Fibroblast of lung (primary cell): Measurements from ENCODE around the gene SLC25A25. TPM values are rescaled to one million over a fixed set of nuclear protein-coding genes. Genes with fewer than 3 reads are reported as not detected.
"Not testable (repeated sequence)": the region's sequence is repeated elsewhere in the genome, so short reads cannot be mapped to it uniquely, and the experiment has no call there.

Experiments used
- DNase-seq, 2 donors: peaks; one replicate each; pipeline versions ENCODE4 v3.0.0 to v3.0.0-alpha.2; 2010; ENCODE audit warnings: low read depth in 2 of 2
- H2AFZ ChIP-seq: 2 replicates; pipeline ENCODE4 v1.5.1; 2012; ENCODE audit warnings: low read length, control low read depth, inconsistent platforms
- H3K27ac ChIP-seq: 2 replicates; pipeline ENCODE4 v1.5.1; 2011; ENCODE audit warnings: low read length, control low read depth; ENCODE audit not compliant: insufficient read depth
- H3K27me3 ChIP-seq: 2 replicates; pipeline ENCODE4 v1.5.1; 2011; ENCODE audit warnings: mild to moderate bottlenecking, low read length; ENCODE audit not compliant: control insufficient read depth, insufficient read depth
- H3K36me3 ChIP-seq: 2 replicates; pipeline ENCODE4 v1.5.1; 2011; ENCODE audit warnings: low read length; ENCODE audit not compliant: control insufficient read depth, insufficient read depth
- H3K4me1 ChIP-seq: 2 replicates; pipeline ENCODE4 v1.5.1; 2011; ENCODE audit warnings: low read length; ENCODE audit not compliant: control insufficient read depth, insufficient read depth; ENCODE audit errors: extremely low read depth
- H3K4me2 ChIP-seq: 2 replicates; pipeline ENCODE4 v1.5.1; 2011; ENCODE audit warnings: low read length, control low read depth; ENCODE audit not compliant: insufficient read depth; ENCODE audit errors: extremely low read depth
- H3K4me3 ChIP-seq, 4 experiments: fragments of 200-600 bp in 1 of 4; sonication (generic) in 1 of 4; replicated peaks in 1 of 4; 2 replicates each; pipeline ENCODE4 v1.5.1; 2011 to 2016; ENCODE audit warnings: low read length in 4 of 4, low read depth in 3 of 4, mild to moderate bottlenecking in 3 of 4, control low read depth in 2 of 4, inconsistent platforms in 1 of 4, mixed read lengths in 1 of 4; ENCODE audit not compliant: insufficient read depth in 1 of 4; ENCODE audit errors: control extremely low read depth in 1 of 4
- H3K79me2 ChIP-seq: 2 replicates; pipeline ENCODE4 v1.5.1; 2012; ENCODE audit warnings: mild to moderate bottlenecking, low read length, inconsistent platforms; ENCODE audit not compliant: control insufficient read depth, insufficient read depth
- H3K9ac ChIP-seq: 2 replicates; pipeline ENCODE4 v1.5.1; 2011; ENCODE audit warnings: mild to moderate bottlenecking, low read length, control low read depth; ENCODE audit not compliant: insufficient read depth
- H3K9me3 ChIP-seq: 2 replicates; pipeline ENCODE4 v1.5.1; 2012; ENCODE audit warnings: low read depth, low read length; ENCODE audit not compliant: control insufficient read depth, insufficient read depth
- H4K20me1 ChIP-seq: 2 replicates; pipeline ENCODE4 v1.5.1; 2011; ENCODE audit warnings: low read length; ENCODE audit not compliant: control insufficient read depth, insufficient read depth; ENCODE audit errors: extremely low read depth
- EZH2 ChIP-seq: IDR thresholded peaks from 2 replicates; pipeline ENCODE4 v1.5.1; 2012; ENCODE audit warnings: low read length, control low read depth, mild to moderate bottlenecking; ENCODE audit errors: missing control alignments
- polyA plus RNA-seq, 2 donors: library from polyadenylated mRNA; depleted of rRNA in 1 of 2; stranded (reverse) in 1 of 2; unstranded in 1 of 2; fragments of >200 nt; gene quantifications; 2 replicates each; pipeline ENCODE4 v1.2.1, GENCODE V29; 2011 to 2012; ENCODE audit warnings: missing spikeins in 1 of 2
- total RNA-seq: library from RNA; depleted of rRNA; stranded (reverse); fragments of >200 nt; gene quantifications from 2 replicates; pipeline ENCODE4 v1.2.1, GENCODE V29; 2014
- TF ChIP-seq, protein P1 (sequence below), 2 donors: IDR thresholded peaks in 1 of 2; conservative IDR thresholded peaks in 1 of 2; 1 replicate in 1 of 2; 2 replicates in 1 of 2; pipeline ENCODE4 v1.5.1; 2011 to 2012; ENCODE audit warnings: low read length in 2 of 2, control low read depth in 1 of 2, inconsistent platforms in 1 of 2, low read depth in 1 of 2, mild to moderate bottlenecking in 1 of 2

Gene SLC25A25
- total and polyA plus RNA-seq, 2 donors (not counting 1 experiment from before 2014, with no cell fraction given) = 14.0 to 30.7 TPM

DNA sequence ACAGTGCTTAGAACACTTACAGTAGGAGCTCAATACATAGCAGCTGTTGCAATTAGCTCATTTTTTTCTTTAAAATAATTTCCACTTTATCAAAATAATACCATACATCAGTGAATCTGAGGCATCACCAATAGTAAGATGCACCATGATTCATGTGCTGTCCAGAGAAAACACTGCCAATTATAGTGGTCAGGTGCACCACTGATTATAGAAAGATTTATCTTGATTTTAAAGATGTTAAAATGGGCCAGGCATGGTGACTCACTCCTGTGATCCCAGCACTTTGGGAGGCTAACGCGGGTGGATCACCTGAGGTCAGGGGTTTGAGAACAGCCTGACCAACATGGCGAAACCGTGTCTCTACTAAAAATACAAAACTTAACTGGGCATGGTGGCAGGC lies 40.3 kb upstream of the SLC25A25 start:
- H3K9ac ChIP-seq = no peak overlapping the region
- H3K9me3 ChIP-seq = no peaks in the 10 kb centered on the region
- DNase-seq = no peak
- TF ChIP-seq EZH2 = no peak
- TF ChIP-seq, protein P1, sequence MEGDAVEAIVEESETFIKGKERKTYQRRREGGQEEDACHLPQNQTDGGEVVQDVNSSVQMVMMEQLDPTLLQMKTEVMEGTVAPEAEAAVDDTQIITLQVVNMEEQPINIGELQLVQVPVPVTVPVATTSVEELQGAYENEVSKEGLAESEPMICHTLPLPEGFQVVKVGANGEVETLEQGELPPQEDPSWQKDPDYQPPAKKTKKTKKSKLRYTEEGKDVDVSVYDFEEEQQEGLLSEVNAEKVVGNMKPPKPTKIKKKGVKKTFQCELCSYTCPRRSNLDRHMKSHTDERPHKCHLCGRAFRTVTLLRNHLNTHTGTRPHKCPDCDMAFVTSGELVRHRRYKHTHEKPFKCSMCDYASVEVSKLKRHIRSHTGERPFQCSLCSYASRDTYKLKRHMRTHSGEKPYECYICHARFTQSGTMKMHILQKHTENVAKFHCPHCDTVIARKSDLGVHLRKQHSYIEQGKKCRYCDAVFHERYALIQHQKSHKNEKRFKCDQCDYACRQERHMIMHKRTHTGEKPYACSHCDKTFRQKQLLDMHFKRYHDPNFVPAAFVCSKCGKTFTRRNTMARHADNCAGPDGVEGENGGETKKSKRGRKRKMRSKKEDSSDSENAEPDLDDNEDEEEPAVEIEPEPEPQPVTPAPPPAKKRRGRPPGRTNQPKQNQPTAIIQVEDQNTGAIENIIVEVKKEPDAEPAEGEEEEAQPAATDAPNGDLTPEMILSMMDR (conservative IDR thresholded peaks at IDR 0.05 in 1 of 2, IDR thresholded peaks at IDR 0.05 in 1 of 2; ENCODE audit: low read depth in 1 of 2, low read length in 2 of 2) = no peak
- no peaks in the 10 kb centered on the region for H3K79me2 ChIP-seq
- no peaks in the 10 kb centered on the region for H4K20me1 ChIP-seq
- H2AFZ ChIP-seq = no peak overlapping the region
- H3K27ac ChIP-seq = no peak overlapping the region
- no peaks in the 10 kb centered on the region for H3K4me1 ChIP-seq
- H3K27me3 ChIP-seq = no peaks in the 10 kb centered on the region
- H3K4me3 ChIP-seq = no peak overlapping the region
- no peak overlapping the region for H3K4me2 ChIP-seq
- H3K36me3 ChIP-seq = no peaks in the 10 kb centered on the region

DNA sequence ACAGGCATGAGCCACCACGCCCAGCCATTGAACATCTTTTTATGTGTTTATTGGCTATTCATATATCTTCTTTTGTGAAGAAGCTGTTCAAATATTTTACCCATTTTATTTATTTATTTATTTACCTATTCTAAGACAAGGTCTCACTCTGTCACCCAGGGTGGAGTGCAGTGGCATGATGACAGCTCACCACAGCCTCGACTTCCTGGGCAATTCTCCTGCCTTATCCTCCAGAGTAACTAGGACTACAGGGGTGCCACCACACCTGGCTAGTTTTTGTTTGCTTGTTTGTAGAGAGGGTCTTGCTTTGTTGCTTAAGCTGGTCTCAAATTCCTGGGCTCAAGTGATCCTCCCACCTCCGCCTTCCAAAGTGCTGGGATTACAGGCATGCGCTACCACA lies 34.4 kb upstream of the SLC25A25 start:
- TF ChIP-seq EZH2 = no peak
- no peak overlapping the region for H3K4me2 ChIP-seq
- no peak overlapping the region for H2AFZ ChIP-seq
- no peak overlapping the region for H3K4me3 ChIP-seq
- H3K9me3 ChIP-seq = no peaks in the 10 kb centered on the region
- H3K9ac ChIP-seq = no peak overlapping the region
- H3K27me3 ChIP-seq = no peaks in the 10 kb centered on the region
- no peaks in the 10 kb centered on the region for H4K20me1 ChIP-seq
- DNase-seq = no peak
- no peaks in the 10 kb centered on the region for H3K36me3 ChIP-seq
- H3K4me1 ChIP-seq = no peaks in the 10 kb centered on the region
- no peaks in the 10 kb centered on the region for H3K79me2 ChIP-seq
- H3K27ac ChIP-seq = no peak overlapping the region

DNA sequence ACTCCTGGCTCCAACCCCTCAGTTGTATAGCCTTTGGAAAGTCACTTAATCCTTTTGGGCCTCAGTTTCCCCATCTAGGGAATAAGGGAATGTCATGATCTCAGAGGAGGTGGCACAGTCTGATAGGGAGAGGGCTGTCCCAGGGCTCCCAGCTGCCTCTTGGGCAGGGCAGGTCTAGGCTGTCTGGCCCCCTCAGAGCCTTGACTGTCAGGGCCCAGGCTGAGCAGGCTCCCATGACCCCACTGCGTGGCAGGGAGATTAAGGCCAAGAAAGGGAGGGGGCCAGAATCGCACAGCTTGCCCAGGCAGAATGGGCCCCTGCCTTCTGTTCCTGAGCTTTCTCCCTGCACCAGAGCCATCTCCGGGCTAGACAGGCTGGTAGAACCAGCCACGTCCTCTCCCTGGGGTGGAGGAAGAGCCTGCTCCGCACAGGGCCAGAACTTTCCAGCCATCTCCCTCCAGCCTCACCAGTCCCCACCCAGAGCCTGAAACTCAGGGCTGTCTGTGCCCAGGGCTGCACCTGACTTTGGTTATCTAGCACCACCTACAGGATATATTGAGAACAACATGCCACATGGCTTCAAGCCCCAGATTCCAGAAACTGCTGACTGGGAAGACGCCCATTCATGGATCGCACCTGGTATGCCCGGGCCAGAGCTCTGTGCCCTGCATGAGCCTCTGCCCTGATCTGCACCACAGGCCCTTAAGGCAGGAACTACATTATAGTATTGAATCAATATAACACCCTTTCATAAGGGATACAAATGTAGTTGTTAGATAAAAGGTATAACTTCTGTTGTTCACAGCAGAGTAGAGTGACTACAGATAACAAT lies 33.0 kb upstream of the SLC25A25 start:
- Histone ChIP-seq H3K27me3 (no peaks in the 10 kb centered on the region), H3K27ac (no peak overlapping the region), H3K36me3 (no peaks in the 10 kb centered on the region), H3K79me2 (no peaks in the 10 kb centered on the region), H3K4me1 (no peaks in the 10 kb centered on the region), H3K9ac (no peak overlapping the region), H2AFZ (no peak overlapping the region), H4K20me1 (no peaks in the 10 kb centered on the region), H3K4me2 (no peak overlapping the region), H3K4me3 (no peak overlapping the region), H3K9me3 (no peaks in the 10 kb centered on the region)
- TF ChIP-seq EZH2 = no peak
- TF ChIP-seq, protein P1 (conservative IDR thresholded peaks at IDR 0.05 in 1 of 2, IDR thresholded peaks at IDR 0.05 in 1 of 2; ENCODE audit: low read depth in 1 of 2, low read length in 2 of 2) = peak; percentile 73 to 75
- DNase-seq = peak; percentile 55 to 84

DNA sequence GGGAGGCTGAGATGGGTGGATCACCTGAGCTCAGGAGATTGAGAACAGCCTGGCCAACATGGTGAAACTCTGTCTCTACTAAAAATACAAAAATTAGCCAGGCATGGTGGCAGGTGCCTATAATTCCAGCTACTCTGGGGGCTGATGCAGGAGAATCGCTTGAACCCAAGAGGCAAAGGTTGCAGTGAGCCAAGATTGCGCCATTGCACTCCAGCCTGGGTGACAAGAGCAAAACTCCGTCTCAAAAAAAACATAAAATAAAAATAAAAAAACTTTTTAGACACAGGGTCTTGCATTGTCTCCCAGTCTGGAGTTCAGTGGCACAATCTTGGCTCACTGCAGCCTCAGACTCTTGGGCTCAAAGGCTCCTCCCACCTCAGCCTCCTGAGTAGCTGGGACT lies 31.5 kb upstream of the SLC25A25 start:
- H3K27ac ChIP-seq, H4K20me1 ChIP-seq, H3K27me3 ChIP-seq, DNase-seq, H3K36me3 ChIP-seq, H2AFZ ChIP-seq, H3K4me3 ChIP-seq, H3K79me2 ChIP-seq, H3K9me3 ChIP-seq, H3K4me2 ChIP-seq, H3K4me1 ChIP-seq, H3K9ac ChIP-seq: not testable (repeated sequence)

DNA sequence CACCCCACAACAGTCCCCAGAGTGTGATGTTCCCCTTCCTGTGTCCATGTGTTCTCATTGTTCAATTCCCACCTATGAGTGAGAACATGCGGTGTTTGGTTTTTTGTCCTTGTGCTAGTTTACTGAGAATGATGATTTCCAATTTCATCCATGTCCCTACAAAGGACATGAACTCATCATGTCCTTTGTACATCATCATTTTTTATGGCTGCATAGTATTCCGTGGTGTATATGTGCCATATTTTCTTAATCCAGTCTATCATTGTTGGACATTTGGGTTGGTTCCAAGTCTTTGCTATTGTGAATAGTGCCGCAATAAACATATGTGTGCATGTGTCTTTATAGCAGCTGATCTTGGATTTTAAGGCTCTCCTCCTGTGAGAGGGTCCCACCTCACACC lies 27.2 kb upstream of the SLC25A25 start:
- not testable (repeated sequence) for H3K36me3 ChIP-seq, H3K9ac ChIP-seq

More for the DNA sequence above, 27.2 kb upstream of the SLC25A25 start:
- H3K4me3 ChIP-seq, H4K20me1 ChIP-seq, H3K27ac ChIP-seq, H3K4me1 ChIP-seq, H3K79me2 ChIP-seq, H3K27me3 ChIP-seq, H2AFZ ChIP-seq, DNase-seq, H3K9me3 ChIP-seq, H3K4me2 ChIP-seq: not testable (repeated sequence)
